Measurements from ENCODE around the gene ZDHHC7.

DNA sequence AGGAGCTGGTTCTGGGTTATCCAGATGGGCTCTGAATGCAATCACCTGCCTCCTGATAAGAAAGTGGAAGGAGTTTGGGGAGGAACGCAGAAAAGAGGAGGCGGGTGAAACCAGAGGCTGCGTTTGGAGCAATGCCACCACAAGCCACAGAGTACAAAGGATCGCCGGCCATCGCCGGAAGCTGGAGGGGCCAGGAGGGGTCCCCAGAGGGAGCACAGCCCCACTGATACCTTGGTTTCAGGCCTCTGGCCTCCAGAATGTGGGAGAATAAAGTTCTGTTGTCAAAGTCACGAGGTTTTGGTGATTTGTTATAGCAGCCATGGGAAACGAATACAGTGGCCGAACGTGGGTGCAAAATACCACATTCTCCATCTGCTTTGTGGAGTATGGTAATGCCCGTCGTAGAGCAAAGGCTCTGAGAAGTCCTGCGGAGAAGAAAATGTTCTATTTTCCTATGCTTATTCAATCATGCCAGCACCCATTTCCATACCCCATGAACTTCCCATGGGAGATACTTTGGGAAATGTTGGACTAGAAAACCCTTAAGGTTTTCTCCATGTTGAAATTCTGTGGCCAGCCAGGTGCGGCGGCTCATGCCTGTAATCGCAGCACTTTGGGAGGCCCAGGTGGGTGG lies 51.4 kb downstream of the ZDHHC7 start:
- TF ChIP-seq POLR2A (IDR thresholded peaks at IDR 0.05; ENCODE audit: low read length) (no peak), GATA1 (IDR thresholded peaks at IDR 0.05; ENCODE audit: low read depth, low read length) (no peak)

Measured in erythroblast (primary cell).